WERI-Rb-1 (cell line): Measurements from ENCODE around the gene BCL6.

Experiments
- DNase-seq: peaks from one replicate; pipeline ENCODE4 v3.0.0-alpha.2; 2020
- H3K27ac ChIP-seq: fragments of 250-450 bp; sonication (Bioruptor Pico); 2 replicates; pipeline ENCODE4 v1.5.1; 2020; ENCODE audit warnings: mild to moderate bottlenecking, moderate library complexity
- H3K27me3 ChIP-seq: fragments of 250-450 bp; sonication (Bioruptor Pico); 2 replicates; pipeline ENCODE4 v1.5.1; 2021; ENCODE audit warnings: mild to moderate bottlenecking, low read depth, moderate library complexity; ENCODE audit not compliant: insufficient read depth, severe bottlenecking
- H3K36me3 ChIP-seq: fragments of 250-450 bp; sonication (Bioruptor Pico); 2 replicates; pipeline ENCODE4 v1.5.1; 2020; ENCODE audit warnings: mild to moderate bottlenecking, moderate library complexity
- H3K4me3 ChIP-seq: 2 replicates; pipeline ENCODE4 v1.5.1; 2011; ENCODE audit warnings: low read depth, mild to moderate bottlenecking, control low read depth, low read length
- H3K9me3 ChIP-seq: fragments of 250-450 bp; sonication (Bioruptor Pico); 2 replicates; pipeline ENCODE4 v1.5.1; 2021; ENCODE audit warnings: mild to moderate bottlenecking, moderate library complexity; ENCODE audit not compliant: severe bottlenecking
- CTCF ChIP-seq: IDR thresholded peaks from 2 replicates; pipeline ENCODE4 v1.5.1; 2011; ENCODE audit warnings: low read depth, mild to moderate bottlenecking, control low read depth, inconsistent platforms, low read length

BCL6 gene

GRCh38 chr3:187720337-187720670 is 25.0 kb downstream of the BCL6 start:
- no peaks in the 10 kb centered on the region for H3K9me3 ChIP-seq
- H3K36me3 ChIP-seq: no peaks in the 10 kb centered on the region
- DNase-seq: no peak
- H3K27me3 ChIP-seq: peaks cover 2% of the 10 kb centered on the region
- TF ChIP-seq CTCF: no peak
- no peak overlapping the region for H3K4me3 ChIP-seq
- H3K27ac ChIP-seq: no peak overlapping the region

DNA sequence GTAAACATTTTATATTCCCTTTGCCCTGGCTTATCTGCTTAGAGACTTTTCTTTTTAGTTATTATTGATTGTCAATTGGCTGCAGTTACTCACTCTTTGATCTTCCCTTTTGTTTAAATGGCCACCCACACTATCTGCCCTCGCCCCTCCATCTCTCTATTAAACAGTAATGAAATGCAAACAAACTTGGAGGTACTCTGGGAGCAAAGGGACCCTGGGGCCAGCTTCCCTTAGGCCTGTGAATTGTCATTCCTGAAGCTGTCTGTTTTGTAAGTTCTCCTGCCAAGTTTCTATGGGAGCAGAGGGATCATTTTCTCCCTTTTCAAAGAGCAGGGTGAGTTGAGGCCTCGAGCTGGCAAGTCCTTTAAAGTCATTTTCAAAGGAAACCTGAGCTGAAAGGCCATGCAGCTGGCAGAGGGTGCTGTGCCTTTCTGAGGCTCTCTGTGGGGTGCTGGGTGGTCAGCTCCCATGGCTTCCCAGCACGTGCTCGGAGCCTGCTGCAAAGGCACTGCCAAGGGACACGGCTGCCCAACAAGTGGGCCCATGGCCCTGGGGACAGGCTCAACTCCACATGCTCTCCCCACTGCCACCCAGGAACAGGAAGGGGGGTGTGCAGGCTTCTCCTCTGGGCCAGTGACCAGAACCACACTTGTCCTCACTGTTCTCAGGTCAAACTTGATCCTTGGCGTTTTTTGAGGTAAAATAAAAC is 25.5 kb downstream of the BCL6 start:
- H3K27me3 ChIP-seq: peaks cover 3% of the 10 kb centered on the region
- H3K36me3 ChIP-seq: no peaks in the 10 kb centered on the region
- no peak overlapping the region for H3K27ac ChIP-seq
- DNase-seq: no peak
- no peak for TF ChIP-seq CTCF
- H3K9me3 ChIP-seq: no peaks in the 10 kb centered on the region
- H3K4me3 ChIP-seq: no peak overlapping the region

- DNase-seq: no peak
- H3K36me3 ChIP-seq: no peaks in the 10 kb centered on the region
- TF ChIP-seq CTCF: no peak
- peaks cover 3% of the 10 kb centered on the region for H3K27me3 ChIP-seq
- H3K9me3 ChIP-seq: no peaks in the 10 kb centered on the region
- no peak overlapping the region for H3K27ac ChIP-seq
- H3K4me3 ChIP-seq: no peak overlapping the region
Measured at GRCh38 chr3:187718802-187719201, 26.5 kb downstream of the BCL6 start.

DNA sequence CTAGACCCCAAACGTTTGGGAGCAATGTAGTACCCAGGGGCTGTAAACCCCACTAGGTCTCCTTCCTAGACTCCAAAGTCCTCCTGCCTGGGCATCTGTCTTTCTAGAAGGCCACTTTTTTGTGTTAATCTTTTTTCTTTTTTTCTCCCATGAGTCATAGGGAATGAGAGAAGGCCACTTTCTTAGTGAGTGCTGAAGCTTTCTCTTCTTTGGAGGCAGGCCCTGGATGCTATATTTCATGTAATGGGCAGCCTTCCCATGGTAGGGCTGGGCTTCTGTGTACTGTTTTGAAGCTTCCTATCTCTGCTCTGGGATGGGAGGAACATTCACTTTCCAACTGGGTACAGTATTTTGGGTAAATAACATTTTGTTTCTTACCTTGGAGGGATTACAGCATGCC is 27.7 kb downstream of the BCL6 start:
- Histone ChIP-seq H3K9me3 (no peaks in the 10 kb centered on the region), H3K27ac (no peak overlapping the region), H3K4me3 (no peak overlapping the region), H3K27me3 (peaks cover 3% of the 10 kb centered on the region), H3K36me3 (no peaks in the 10 kb centered on the region)
- no peak for TF ChIP-seq CTCF
- no peak for DNase-seq

- no peaks in the 10 kb centered on the region for H3K9me3 ChIP-seq
- no peak overlapping the region for H3K27ac ChIP-seq
- DNase-seq: peak; percentile 69
- TF ChIP-seq CTCF: peak; percentile 91
- H3K36me3 ChIP-seq: no peaks in the 10 kb centered on the region
- H3K4me3 ChIP-seq: no peak overlapping the region
- H3K27me3 ChIP-seq: peaks cover 3% of the 10 kb centered on the region
Measured at GRCh38 chr3:187714404-187714979, 30.8 kb downstream of the BCL6 start.

- TF ChIP-seq CTCF: no peak
- H3K4me3 ChIP-seq: no peak overlapping the region
- DNase-seq: no peak
Measured at GRCh38 chr3:187713504-187713903, 31.8 kb downstream of the BCL6 start.

More at GRCh38 chr3:187713504-187713903, 31.8 kb downstream of the BCL6 start:
- Histone ChIP-seq H3K27me3 (peaks cover 3% of the 10 kb centered on the region), H3K27ac (no peak overlapping the region), H3K36me3 (no peaks in the 10 kb centered on the region), H3K9me3 (no peaks in the 10 kb centered on the region)
